Mesothelial cell of epicardium (in vitro differentiated cells): Measurements from ENCODE around the gene LIPT2. TPM values are rescaled to one million over a fixed set of nuclear protein-coding genes. Genes with fewer than 3 reads are reported as not detected.

Experiments used
- DNase-seq, 2 experiments: peaks; one replicate each; pipeline ENCODE4 v3.0.0; 2021; ENCODE audit warnings: low spot score in 2 of 2; ENCODE audit not compliant: unreplicated experiment in 2 of 2
- H3K27ac Mint-ChIP-seq: 2 replicates; pipeline ENCODE4 v1.8.0; 2021; ENCODE audit warnings: mixed read lengths
- H3K27me3 Mint-ChIP-seq: 2 replicates; pipeline ENCODE4 v1.8.0; 2021; ENCODE audit warnings: low read depth, mixed read lengths
- H3K36me3 Mint-ChIP-seq: 2 replicates; pipeline ENCODE4 v1.8.0; 2021; ENCODE audit warnings: mixed read lengths
- H3K4me1 Mint-ChIP-seq: 2 replicates; pipeline ENCODE4 v1.8.0; 2021; ENCODE audit warnings: mixed read lengths
- H3K4me3 Mint-ChIP-seq: 2 replicates; pipeline ENCODE4 v1.8.0; 2021; ENCODE audit warnings: mild to moderate bottlenecking, moderate library complexity, mixed read lengths
- H3K9me3 Mint-ChIP-seq: 2 replicates; pipeline ENCODE4 v1.8.0; 2021; ENCODE audit warnings: mixed read lengths
- total RNA-seq: library from RNA; stranded (reverse); gene quantifications from 3 replicates; pipeline ENCODE4 v1.2.1, GENCODE V29; 2021
- TF ChIP-seq, protein P1 (sequence below): fragments of 200-600 bp; sonication (generic); IDR thresholded peaks from one replicate; pipeline ENCODE4 v1.5.0; 2021; ENCODE audit warnings: antibody characterized with exemption; ENCODE audit not compliant: unreplicated experiment

Gene LIPT2
- total RNA-seq, 1 donor from 2014 or later = 8.7 TPM

DNA sequence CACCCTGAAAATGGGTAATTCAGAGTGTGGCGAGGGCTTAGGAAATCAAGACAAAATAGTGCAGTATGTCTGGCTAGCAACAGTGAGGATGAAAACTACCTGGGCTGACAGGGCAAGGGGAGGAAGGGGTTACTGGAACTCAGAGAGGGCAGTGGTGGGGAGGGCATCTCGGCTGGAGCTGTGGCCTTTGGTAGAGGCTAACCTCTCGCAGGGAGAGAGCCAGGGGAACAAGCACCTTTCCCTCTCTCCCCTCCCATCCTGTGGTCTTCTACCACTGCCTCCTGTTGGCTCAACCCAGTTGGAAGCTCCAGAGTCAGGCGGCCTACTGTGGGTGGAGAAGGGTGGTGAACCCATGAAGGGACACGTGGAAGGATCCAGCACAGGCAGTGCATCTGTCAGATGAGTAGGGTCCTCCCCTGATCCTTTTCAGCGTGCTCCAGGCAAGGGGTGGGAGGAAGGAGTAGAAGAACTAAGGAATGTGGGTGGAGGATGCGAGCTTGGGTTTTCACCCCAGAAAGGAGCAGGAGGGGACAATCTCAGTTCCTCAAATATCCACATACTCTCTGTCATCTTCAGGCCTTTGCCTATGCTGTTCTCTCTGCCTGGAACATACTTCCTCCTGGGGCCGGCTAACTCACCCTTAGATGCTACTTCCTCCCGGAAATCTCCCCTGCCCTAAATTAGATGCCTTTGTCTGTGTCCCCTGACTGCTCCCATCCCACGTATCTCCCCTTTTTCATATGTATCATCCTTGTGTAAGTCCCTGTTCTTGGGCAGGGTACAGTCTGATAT lies 19.9 kb downstream of the LIPT2 start:
- TF ChIP-seq, protein P1, sequence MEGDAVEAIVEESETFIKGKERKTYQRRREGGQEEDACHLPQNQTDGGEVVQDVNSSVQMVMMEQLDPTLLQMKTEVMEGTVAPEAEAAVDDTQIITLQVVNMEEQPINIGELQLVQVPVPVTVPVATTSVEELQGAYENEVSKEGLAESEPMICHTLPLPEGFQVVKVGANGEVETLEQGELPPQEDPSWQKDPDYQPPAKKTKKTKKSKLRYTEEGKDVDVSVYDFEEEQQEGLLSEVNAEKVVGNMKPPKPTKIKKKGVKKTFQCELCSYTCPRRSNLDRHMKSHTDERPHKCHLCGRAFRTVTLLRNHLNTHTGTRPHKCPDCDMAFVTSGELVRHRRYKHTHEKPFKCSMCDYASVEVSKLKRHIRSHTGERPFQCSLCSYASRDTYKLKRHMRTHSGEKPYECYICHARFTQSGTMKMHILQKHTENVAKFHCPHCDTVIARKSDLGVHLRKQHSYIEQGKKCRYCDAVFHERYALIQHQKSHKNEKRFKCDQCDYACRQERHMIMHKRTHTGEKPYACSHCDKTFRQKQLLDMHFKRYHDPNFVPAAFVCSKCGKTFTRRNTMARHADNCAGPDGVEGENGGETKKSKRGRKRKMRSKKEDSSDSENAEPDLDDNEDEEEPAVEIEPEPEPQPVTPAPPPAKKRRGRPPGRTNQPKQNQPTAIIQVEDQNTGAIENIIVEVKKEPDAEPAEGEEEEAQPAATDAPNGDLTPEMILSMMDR = no peak
- no peaks in the 10 kb centered on the region for H3K36me3 Mint-ChIP-seq
- H3K27ac Mint-ChIP-seq = no peak overlapping the region
- peaks cover under 1% of the 10 kb centered on the region for H3K4me1 Mint-ChIP-seq
- DNase-seq = no peak
- no peaks in the 10 kb centered on the region for H3K9me3 Mint-ChIP-seq
- H3K4me3 Mint-ChIP-seq = no peak overlapping the region
- no peaks in the 10 kb centered on the region for H3K27me3 Mint-ChIP-seq

DNA sequence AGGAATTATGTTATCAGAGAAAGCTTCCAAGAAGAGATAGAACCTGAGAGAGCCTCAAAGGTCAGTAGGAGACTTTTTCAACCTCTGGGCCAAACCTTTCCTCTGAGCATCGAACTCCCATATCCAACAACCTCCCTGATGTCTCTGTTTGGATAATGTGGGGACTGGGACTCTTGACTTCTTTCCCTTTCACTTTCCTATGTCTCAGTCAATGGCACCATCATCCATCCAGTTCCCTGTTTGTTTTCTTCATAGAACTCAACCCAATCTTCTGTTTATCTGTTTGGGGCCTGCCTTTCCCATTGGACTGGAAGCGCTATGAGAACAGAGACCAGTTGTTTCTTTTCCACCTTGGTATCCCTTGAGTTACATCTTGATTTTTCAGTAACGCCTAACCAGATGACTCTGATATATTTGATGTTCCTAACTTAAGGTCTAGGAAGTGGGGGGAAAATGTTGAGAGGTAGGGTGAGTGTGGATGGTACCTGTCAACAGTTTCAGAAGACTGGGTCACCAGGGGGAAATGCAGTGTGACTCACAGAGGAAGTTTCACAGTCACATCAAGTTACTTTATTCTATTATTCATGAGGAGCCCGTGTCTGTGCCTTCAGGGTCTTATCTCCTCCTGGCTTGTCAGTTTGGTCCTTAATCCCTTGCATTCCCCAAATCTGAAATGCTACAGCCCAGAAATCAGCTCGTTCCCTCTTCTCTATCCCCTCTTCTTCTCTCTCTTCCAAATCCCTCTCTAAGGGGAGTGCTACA lies 21.7 kb downstream of the LIPT2 start:
- DNase-seq = no peak
- Mint-ChIP-seq H3K9me3 (no peaks in the 10 kb centered on the region), H3K4me3 (no peak overlapping the region), H3K4me1 (peaks cover 11% of the 10 kb centered on the region), H3K27me3 (no peaks in the 10 kb centered on the region), H3K36me3 (no peaks in the 10 kb centered on the region), H3K27ac (no peak overlapping the region)
- TF ChIP-seq, protein P1 = no peak

DNA sequence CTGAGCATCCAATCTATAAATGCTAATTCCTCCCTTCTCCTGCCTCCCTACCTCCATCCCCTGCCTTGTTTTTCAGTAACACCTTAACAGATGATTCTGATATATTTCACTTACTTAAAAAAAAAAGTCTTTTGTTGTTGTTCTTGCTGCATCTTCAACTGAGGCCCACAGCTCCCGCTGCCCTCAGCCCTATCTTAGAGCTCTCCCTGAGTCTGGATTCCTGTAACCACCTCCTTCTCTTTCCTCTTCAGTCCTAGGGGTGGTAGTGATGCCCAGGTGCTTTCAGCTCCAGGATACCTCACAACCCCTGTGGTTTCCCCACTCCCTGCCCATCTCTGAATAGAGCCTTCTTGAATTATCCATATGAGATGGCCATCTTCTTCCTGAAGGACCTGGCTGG lies 22.5 kb downstream of the LIPT2 start:
- H3K4me1 Mint-ChIP-seq = peaks cover 18% of the 10 kb centered on the region
- H3K4me3 Mint-ChIP-seq = no peak overlapping the region
- DNase-seq = no peak
- H3K27me3 Mint-ChIP-seq = peaks cover 2% of the 10 kb centered on the region
- TF ChIP-seq, protein P1 = no peak
- H3K9me3 Mint-ChIP-seq = no peaks in the 10 kb centered on the region
- no peak overlapping the region for H3K27ac Mint-ChIP-seq
- H3K36me3 Mint-ChIP-seq = no peaks in the 10 kb centered on the region

- Mint-ChIP-seq H3K36me3 (no peaks in the 10 kb centered on the region), H3K27me3 (peaks cover 3% of the 10 kb centered on the region), H3K4me3 (no peak overlapping the region), H3K9me3 (no peaks in the 10 kb centered on the region), H3K27ac (no peak overlapping the region), H3K4me1 (peaks cover 19% of the 10 kb centered on the region)
- no peak for DNase-seq
- TF ChIP-seq, protein P1 = no peak
Observed at GRCh38 chr11:74470526-74470925, 23.0 kb downstream of the LIPT2 start.

DNA sequence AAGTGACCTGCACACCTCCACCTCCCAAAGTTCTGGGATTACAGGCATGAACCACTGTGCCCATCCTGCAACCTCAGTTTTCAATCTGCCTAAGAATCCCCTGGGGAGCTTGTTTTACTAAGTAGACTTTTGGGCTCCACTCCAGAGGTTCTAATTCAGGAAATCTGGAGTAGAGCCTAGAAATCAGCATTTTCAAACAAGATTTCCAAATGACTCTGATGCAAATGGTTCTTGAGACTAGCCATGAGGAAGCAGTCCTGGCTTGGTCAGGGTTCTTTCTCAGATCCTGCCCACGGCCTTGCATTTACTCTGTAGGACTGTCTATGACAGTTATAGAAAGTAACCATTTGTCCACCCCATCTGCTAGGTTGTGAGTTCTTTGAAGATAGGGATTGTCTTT lies 24.6 kb downstream of the LIPT2 start:
- DNase-seq = no peak
- no peak overlapping the region for H3K4me3 Mint-ChIP-seq
- no peaks in the 10 kb centered on the region for H3K36me3 Mint-ChIP-seq
- no peak overlapping the region for H3K27ac Mint-ChIP-seq
- TF ChIP-seq, protein P1 = no peak
- peaks cover 19% of the 10 kb centered on the region for H3K4me1 Mint-ChIP-seq
- H3K27me3 Mint-ChIP-seq = peaks cover 3% of the 10 kb centered on the region
- H3K9me3 Mint-ChIP-seq = no peaks in the 10 kb centered on the region
